SU-DHL-6 (cell line): Measurements from ENCODE around the gene NEK10.

Experiments used
- H2AFZ ChIP-seq: fragments of 200-600 bp; sonication (generic); 2 replicates; pipeline ENCODE4 v1.6.1; 2014; ENCODE audit warnings: low read depth, mild to moderate bottlenecking, moderate library complexity, mixed read lengths, antibody characterized with exemption, low read length; ENCODE audit not compliant: severe bottlenecking
- H3F3A ChIP-seq: fragments of 200-600 bp; shearing (Covaris generic); 2 replicates; pipeline ENCODE4 v1.6.0; 2016; ENCODE audit warnings: antibody characterized with exemption, mild to moderate bottlenecking; ENCODE audit not compliant: insufficient read depth
- H3K27ac ChIP-seq: fragments of 200-600 bp; sonication (generic); 2 replicates; pipeline ENCODE4 v1.5.1; 2016; ENCODE audit warnings: low read depth, mild to moderate bottlenecking, low read length, moderate library complexity, mixed read lengths
- H3K27me3 ChIP-seq: fragments of 200-600 bp; sonication (generic), shearing (Covaris generic); 2 replicates; pipeline ENCODE4 v1.6.0; 2014; ENCODE audit warnings: mild to moderate bottlenecking, low read length
- H3K36me3 ChIP-seq: fragments of 200-600 bp; sonication (generic); 2 replicates; pipeline ENCODE4 v1.6.1; 2014; ENCODE audit warnings: mild to moderate bottlenecking, low read length, mixed read lengths
- H3K4me2 ChIP-seq: fragments of 300-600, 200-600 bp; shearing (Covaris generic), sonication (generic); 2 replicates; pipeline ENCODE4 v1.6.0; 2014; ENCODE audit warnings: low read length, low read depth, mild to moderate bottlenecking; ENCODE audit not compliant: poor library complexity, severe bottlenecking
- H3K4me3 ChIP-seq: fragments of 200-600 bp; sonication (generic); 2 replicates; pipeline ENCODE4 v1.5.1; 2014; ENCODE audit warnings: antibody characterized with exemption, low read length, mild to moderate bottlenecking, mixed read lengths; ENCODE audit not compliant: insufficient read depth, poor library complexity, severe bottlenecking
- H3K79me2 ChIP-seq: fragments of 200-600 bp; sonication (generic); 2 replicates; pipeline ENCODE4 v1.6.1; 2014; ENCODE audit warnings: mild to moderate bottlenecking, low read length, moderate library complexity; ENCODE audit not compliant: insufficient read depth
- H3K9ac ChIP-seq: fragments of 200-600 bp; sonication (generic); 2 replicates; pipeline ENCODE4 v1.7.0; 2014; ENCODE audit warnings: mild to moderate bottlenecking, low read length
- H3K9me2 ChIP-seq: fragments of 200-600 bp; sonication (generic); replicated peaks from 2 replicates; pipeline ENCODE4 v1.6.1; 2014; ENCODE audit warnings: low read length; ENCODE audit not compliant: insufficient read depth
- H3K9me3 ChIP-seq: fragments of 200-600 bp; sonication (generic); 2 replicates; pipeline ENCODE4 v1.6.1; 2014; ENCODE audit warnings: low read length, mixed read lengths; ENCODE audit not compliant: insufficient read depth
- H4K20me1 ChIP-seq: fragments of 200-600 bp; sonication (generic); 2 replicates; pipeline ENCODE4 v1.6.1; 2014; ENCODE audit warnings: low read depth, mild to moderate bottlenecking, antibody characterized with exemption, low read length, moderate library complexity, mixed read lengths
- CTCF ChIP-seq: fragments of 200-600 bp; sonication (generic); IDR thresholded peaks from one replicate; pipeline ENCODE4 v1.5.1; 2017; ENCODE audit warnings: antibody characterized with exemption, mild to moderate bottlenecking, low read length, moderate library complexity; ENCODE audit not compliant: insufficient read depth, poor library complexity, severe bottlenecking
- EZH2phosphoT487 ChIP-seq: fragments of 200-600 bp; sonication (generic), shearing (Covaris generic); conservative IDR thresholded peaks from 2 replicates; pipeline ENCODE4 v1.6.1; 2018; ENCODE audit warnings: mild to moderate bottlenecking, antibody characterized with exemption, low read length, moderate library complexity, mixed read lengths

The NEK10 gene

GRCh38 chr3:27354161-27354560 lies 15.0 kb downstream of the NEK10 start:
- no peaks in the 10 kb centered on the region for H3K36me3 ChIP-seq
- no peaks in the 10 kb centered on the region for H4K20me1 ChIP-seq
- no peak overlapping the region for H3K27ac ChIP-seq
- H3K9me2 ChIP-seq = no peaks in the 10 kb centered on the region
- H3K79me2 ChIP-seq = no peaks in the 10 kb centered on the region
- no peak overlapping the region for H3K9ac ChIP-seq
- H3K4me3 ChIP-seq = no peak overlapping the region
- no peak overlapping the region for H3K4me2 ChIP-seq
- H3K9me3 ChIP-seq = no peaks in the 10 kb centered on the region
- H2AFZ ChIP-seq = no peak overlapping the region
- H3F3A ChIP-seq = peaks cover 7% of the 10 kb centered on the region; the same call in 1 of the 2 replicates
- TF ChIP-seq EZH2phosphoT487 (no peak), CTCF (no peak)
- H3K27me3 ChIP-seq = no peaks in the 10 kb centered on the region

- Histone ChIP-seq H3K4me2 (no peak overlapping the region), H3K27me3 (no peaks in the 10 kb centered on the region), H4K20me1 (no peaks in the 10 kb centered on the region), H3K27ac (no peak overlapping the region), H3K36me3 (no peaks in the 10 kb centered on the region), H3K9me2 (no peaks in the 10 kb centered on the region), H3F3A (peaks cover 4% of the 10 kb centered on the region; the same call in 1 of the 2 replicates), H3K9me3 (no peaks in the 10 kb centered on the region), H3K9ac (no peak overlapping the region), H3K79me2 (no peaks in the 10 kb centered on the region), H3K4me3 (no peak overlapping the region), H2AFZ (no peak overlapping the region)
- TF ChIP-seq CTCF (no peak), EZH2phosphoT487 (no peak)
Measured at GRCh38 chr3:27353221-27353620, 16.0 kb downstream of the NEK10 start.

GRCh38 chr3:27352047-27352446 lies 17.1 kb downstream of the NEK10 start:
- Histone ChIP-seq H3K4me2 (no peak overlapping the region), H3K9me2 (no peaks in the 10 kb centered on the region), H3F3A (no peaks in the 10 kb centered on the region), H3K4me3 (no peak overlapping the region), H3K79me2 (no peaks in the 10 kb centered on the region), H3K36me3 (no peaks in the 10 kb centered on the region), H3K27ac (no peak overlapping the region), H2AFZ (no peak overlapping the region), H3K9me3 (no peaks in the 10 kb centered on the region), H4K20me1 (no peaks in the 10 kb centered on the region), H3K9ac (no peak overlapping the region), H3K27me3 (no peaks in the 10 kb centered on the region)
- TF ChIP-seq EZH2phosphoT487 (no peak), CTCF (no peak)

- no peak overlapping the region for H3K27ac ChIP-seq
- no peaks in the 10 kb centered on the region for H3K27me3 ChIP-seq
- no peak overlapping the region for H2AFZ ChIP-seq
- no peaks in the 10 kb centered on the region for H4K20me1 ChIP-seq
- TF ChIP-seq EZH2phosphoT487 = no peak
- TF ChIP-seq CTCF = no peak
- no peak overlapping the region for H3K9ac ChIP-seq
- no peaks in the 10 kb centered on the region for H3K36me3 ChIP-seq
- H3K4me2 ChIP-seq = no peak overlapping the region
- no peaks in the 10 kb centered on the region for H3K9me2 ChIP-seq
- no peaks in the 10 kb centered on the region for H3F3A ChIP-seq
- no peaks in the 10 kb centered on the region for H3K9me3 ChIP-seq
- H3K79me2 ChIP-seq = no peaks in the 10 kb centered on the region
- no peak overlapping the region for H3K4me3 ChIP-seq
Measured at GRCh38 chr3:27349832-27350231, 19.4 kb downstream of the NEK10 start.
